Stimulated activated CD8-positive, alpha-beta memory T cell treated with anti-CD3 and anti-CD28 coated beads, Interleukin-4, amount 100 ng/mL, for 4 hours (primary cell): ENCODE data around the gene PREX1.
A peak's percentile ranks its signal among the peaks of the same experiment; 100 is the strongest.
"Not testable (repeated sequence)": the region's sequence is repeated elsewhere in the genome, so short reads cannot be mapped to it uniquely, and the experiment has no call there.

Experiments
- DNase-seq, 2 donors: peaks; one replicate each; pipeline ENCODE4 v3.0.0-alpha.2; 2020; ENCODE audit warnings: low read depth in 2 of 2, low spot score in 1 of 2

Gene PREX1

GRCh38 chr20:48776306-48776705 is 51.5 kb downstream of the PREX1 start:
- no peak for DNase-seq

DNA sequence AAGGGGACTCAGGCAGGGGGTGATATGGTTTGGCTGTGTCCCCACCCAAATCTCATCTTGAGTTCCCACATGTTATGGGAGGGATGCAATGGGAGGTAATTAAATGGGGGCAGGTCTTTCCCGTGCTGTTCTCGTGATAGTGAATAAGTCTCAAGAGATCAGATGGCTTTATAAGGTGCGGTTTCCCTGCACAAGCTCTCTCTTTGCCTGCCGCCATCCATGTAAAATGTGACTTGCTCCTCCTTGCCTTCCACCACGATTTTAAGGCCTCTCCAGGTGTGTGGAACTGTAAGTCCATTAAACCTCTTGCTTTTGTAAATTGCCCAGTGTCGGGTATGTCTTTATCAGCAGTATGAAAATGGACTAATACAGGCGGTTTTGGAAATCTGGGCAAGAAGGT is 52.3 kb downstream of the PREX1 start:
- DNase-seq, result not testable (repeated sequence)

GRCh38 chr20:48774696-48775095 is 53.1 kb downstream of the PREX1 start:
- DNase-seq, result no peak

GRCh38 chr20:48773837-48774418 is 53.9 kb downstream of the PREX1 start:
- no peak for DNase-seq

GRCh38 chr20:48772183-48772976 is 55.4 kb downstream of the PREX1 start:
- no peak for DNase-seq

DNA sequence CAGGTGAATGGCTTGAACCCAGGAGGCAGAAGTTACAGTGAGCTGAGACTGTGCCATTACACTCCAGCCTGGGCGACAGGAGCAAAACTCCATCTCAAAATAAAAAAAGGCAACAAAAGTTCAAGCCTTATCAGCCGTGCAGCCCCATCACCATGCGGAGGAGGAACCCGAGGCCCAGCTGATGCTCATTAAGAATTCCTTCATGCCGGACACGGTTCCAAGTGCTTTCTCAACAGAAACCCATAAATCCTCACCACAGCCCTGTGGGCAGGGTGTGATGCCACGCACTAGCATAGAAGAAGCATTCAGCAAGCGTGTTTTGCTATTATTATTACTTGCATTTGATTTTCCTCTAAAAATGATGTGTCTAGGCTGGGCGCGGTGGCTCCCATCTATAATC is 56.3 kb downstream of the PREX1 start:
- no peak for DNase-seq

- no peak for DNase-seq
Observed at GRCh38 chr20:48770700-48771442, 56.9 kb downstream of the PREX1 start.

GRCh38 chr20:48769069-48769983 is 58.5 kb downstream of the PREX1 start:
- DNase-seq, result peak; percentile 82 to 90

GRCh38 chr20:48766961-48767960 is 60.5 kb downstream of the PREX1 start:
- DNase-seq, result no peak

DNA sequence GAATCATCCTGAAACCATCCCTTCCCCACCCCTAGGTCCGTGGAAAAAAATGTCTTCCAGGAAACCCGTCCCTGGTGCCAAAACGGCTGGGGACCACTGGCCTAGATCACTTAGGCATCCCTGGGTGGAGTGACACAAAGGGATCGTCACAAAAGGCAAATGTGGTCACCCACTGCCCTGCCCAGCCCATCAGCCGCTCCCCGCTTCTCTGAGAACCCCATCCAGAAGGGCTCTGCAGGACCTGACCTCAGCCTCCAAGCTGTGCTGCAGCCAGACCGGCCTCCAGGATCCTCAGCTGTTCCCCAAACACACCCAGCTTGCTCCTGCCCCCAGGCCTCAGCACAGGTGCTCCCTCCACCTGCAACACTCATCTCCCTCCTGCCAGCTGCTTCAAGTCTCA is 61.6 kb downstream of the PREX1 start:
- DNase-seq, result no peak

GRCh38 chr20:48765359-48765758 is 62.4 kb downstream of the PREX1 start:
- no peak for DNase-seq

DNA sequence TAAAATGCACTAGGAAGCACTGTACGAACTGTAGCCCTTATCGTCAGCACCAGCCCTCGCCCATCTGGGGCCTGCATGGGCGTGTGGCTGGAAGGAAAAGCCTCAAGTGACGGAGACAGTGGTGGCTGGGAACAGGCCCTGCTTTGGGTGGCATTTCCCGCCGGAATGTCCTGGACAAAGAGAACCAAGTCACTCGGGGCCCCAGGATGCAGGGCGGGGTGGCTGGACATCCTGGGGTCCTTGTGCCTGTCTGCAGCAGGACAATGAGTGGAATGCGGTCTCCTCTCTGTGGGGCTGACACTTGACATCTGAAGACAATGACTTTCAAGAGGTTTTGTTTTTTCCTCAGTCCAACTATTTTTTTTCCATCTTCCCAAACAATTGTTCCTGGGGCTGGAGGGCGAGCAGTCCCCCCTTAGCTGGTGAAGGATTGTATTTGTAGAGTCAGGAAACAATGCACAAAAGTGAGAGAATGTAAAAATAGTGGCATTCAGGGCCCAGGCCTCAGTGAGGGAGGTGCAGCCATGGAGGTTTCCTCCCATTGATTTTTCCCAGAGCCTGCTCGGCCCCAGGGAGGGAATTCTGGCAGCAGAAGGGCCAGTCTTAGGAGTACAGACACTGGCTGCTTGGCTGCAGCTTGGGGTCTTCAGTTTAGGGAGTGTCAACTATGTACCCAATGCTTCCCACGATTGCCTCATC is 64.4 kb downstream of the PREX1 start:
- no peak for DNase-seq

DNA sequence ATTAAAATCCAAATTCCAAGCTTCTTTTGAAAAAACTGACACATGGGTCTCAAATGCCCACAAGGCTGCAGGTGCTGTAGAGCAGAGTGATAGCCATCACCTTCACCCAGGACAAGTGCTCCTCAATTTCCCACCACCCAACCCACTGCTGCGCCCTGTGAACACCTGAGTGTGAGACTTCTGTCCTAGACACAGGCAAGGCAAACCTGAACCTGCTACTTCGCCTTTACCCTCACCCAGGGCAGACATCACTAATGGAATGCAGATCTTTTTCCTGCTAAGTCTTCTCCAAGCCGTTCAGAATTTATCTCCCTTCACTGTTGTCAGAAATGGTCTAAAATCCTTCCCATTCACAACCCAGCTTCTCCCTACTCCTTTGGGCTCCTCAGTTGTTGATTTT is 65.9 kb downstream of the PREX1 start:
- no peak for DNase-seq

- DNase-seq, result no peak
Observed at GRCh38 chr20:48761023-48761785, 66.6 kb downstream of the PREX1 start.

- peak; percentile 49 to 63 for DNase-seq
Observed at GRCh38 chr20:48760403-48760983, 67.3 kb downstream of the PREX1 start.

DNA sequence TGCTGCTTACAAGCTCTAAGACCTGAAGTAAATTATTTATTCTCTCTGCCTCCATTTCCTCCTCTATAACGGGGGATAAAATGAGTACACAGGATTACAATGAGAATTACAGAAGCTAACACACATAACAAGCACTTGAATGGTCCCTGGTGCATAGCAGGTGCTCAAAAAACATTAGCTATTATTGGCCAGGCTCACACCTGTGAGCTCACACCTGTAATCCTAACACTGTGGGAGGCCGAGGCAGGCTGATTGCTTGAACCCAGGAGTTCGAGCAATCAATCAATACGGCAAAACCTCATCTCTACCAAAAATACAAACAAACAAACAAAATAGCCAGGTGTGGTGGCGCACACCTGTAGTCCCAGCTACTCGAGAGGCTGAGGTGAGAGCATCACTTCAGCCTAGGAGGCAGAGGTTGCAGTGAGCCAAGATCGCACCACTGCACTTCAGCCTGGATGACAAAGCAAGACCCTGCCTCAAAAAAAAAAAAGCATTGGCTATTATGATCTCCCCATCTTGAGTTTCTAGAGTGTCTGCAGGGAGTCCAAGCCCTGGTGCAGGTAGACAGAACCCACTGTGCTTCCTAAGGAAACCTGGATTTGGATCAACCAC is 68.1 kb downstream of the PREX1 start:
- no peak for DNase-seq

- peak in 1 of 2 donors; percentile 40 for DNase-seq
Observed at GRCh38 chr20:48758206-48758820, 69.5 kb downstream of the PREX1 start.
